Stimulated activated CD4-positive, alpha-beta T cell treated with anti-CD3 and anti-CD28 coated beads, Interleukin-12 subunit alpha, Interleukin-12 subunit beta, amount 100 ng/mL, for 48 hours (primary cell): ENCODE measurements around the gene CNTNAP2.

Experiments used
- DNase-seq, 3 donors: peaks; one replicate each; pipeline ENCODE4 v3.0.0-alpha.2; 2020; ENCODE audit warnings: low read depth in 2 of 3, low spot score in 1 of 3

Gene CNTNAP2

DNA sequence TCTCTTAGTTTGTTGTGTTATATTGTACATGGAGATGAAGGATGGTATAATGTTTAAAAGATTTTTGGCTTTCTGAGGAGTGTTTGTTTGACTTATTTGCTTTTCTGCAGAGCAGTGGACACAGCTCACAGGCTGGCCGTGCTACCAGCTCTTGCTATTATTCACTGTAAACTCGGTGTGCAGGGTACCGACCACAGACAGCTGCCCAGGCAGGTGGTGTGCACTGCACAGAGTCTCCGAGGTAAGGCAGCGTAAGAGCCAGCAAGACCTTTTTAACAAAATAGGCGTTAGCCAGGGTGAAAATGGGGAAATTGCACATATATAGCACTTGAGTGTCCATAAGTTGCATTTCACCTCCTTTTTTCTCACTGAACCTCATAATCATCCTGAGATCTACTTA is 438.0 kb downstream of the CNTNAP2 start:
- DNase-seq = no peak

DNA sequence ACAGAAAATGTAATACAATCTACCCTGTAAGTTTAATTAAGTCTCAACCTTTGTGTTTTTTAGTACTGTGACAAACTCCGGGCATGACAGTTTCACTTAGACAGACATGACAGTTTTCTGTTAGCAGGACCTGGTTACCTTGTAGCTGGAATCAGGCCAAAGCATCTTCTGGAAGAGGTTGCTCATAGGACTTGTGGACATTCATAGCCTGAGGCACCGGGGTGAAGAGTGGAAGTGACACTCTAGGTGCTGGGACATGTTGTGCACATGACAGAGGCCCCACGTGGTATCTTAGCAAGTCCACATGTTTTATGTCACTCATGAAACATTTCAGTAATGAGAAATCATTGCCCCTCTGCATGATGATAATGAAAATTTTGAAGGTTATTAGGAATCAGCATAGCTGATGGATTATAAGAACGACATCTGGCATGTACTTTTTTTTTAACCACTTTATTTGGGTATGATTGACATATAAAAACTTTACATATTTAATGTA is 441.4 kb downstream of the CNTNAP2 start:
- DNase-seq = no peak

DNA sequence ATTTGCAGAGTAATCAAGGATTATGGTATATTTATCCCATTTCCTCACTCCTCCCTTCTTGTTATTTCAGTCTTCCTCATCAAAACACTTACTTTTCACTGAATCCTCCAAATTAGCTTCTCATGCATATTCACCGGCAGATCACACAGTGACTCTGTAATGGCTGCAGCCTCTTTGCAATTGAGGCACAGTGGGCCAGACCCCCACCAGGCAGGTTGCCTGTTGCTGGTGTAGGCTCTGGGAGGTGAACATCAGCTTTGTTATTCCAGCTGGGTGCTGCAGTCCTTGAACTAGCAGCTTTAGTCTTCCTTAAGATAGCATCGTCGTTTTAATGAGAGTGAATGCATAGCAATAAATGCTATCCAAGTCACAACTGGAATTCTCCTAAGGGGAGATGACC is 449.3 kb downstream of the CNTNAP2 start:
- no peak for DNase-seq

DNA sequence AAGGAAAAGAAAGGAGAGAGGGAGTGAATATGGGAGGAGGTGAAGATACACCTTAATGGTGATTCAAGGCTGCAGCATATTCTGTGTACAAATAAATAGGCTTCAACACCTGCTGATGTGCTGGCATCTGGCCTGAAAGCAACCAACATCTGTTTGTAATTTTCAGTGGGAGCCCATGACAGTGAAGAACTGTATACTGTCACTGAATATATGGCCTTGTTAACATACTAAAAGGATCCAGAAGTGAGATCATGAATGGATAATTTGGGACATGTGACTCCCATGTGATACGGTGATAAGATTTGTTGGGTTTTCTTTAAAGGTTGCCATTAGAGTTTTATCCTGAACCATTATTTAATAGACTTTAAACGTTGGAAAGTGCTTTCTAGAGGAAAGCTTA is 459.3 kb downstream of the CNTNAP2 start:
- DNase-seq = no peak

DNA sequence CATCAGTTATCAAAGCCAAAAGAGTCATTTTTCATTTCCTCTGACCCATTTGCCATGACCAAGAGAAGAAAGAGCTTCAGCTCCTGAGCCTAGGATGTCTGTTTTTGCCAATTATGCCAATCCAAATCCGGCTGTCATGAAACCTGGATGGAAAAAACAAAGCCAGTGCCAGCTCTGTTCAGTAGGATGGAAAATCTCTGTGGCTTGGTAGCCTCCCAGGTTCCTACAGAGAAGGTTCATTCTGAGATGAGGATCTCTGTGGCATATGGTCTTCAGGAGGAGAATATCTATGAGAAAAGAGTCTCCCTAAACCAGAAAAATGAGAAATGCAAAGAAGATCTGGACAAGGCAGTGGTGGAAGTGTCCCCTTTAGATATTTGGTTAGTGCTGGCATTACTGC is 475.4 kb downstream of the CNTNAP2 start:
- no peak for DNase-seq

DNA sequence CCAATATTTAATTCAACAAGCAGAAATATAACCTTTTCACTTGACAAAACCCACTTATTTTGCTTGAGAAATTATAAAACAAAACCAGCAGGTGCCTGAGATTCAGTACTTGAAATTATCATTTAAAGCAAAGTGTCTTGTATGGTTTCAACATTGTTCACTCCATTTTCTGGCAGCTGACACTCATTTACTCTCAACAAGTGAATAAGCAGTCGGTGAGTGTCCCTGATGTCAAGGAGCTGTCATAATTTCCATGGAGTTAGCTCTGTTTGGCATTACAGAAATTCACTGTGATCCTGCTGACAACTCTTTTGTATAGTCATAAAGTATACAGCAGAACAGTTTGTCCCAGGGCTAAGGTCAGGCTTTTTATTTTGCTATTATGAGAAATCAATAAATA is 490.0 kb downstream of the CNTNAP2 start:
- DNase-seq = no peak

DNA sequence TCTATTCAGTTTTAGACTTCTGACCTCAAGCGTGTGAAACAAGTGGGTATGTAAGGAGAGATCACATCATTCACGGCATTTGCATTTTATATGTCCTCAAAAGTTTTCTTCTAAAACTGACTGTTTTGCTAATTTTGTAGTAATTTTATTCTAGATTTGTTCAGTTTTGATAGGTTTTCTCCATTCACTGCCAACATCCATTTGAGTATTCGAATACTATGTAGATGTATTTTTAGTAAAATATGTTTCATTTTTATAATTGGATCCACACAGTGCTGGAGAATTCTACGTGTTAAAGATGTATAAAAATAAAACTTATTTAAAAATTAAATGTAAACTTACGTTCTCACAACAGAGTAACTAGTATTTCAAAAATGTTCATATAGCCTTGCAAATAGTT is 503.0 kb downstream of the CNTNAP2 start:
- DNase-seq = no peak

DNA sequence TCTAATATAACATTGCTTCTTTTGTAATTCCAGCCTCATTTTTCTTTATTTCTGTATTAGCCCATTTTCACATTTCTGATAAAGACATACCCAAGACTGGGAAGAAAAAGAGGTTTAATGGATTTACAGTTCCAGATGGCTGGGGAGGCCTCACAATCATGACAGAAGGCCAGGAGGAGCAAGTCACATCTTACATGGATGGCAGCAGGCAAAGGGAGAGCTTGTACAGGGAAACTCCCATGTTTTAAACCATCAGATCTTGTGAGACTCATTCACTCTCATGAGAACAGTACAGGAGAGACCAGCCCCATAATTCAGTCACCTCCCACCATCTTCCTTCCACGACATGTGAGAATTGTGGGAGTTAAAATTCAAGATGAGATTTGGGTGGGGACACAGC is 510.3 kb downstream of the CNTNAP2 start:
- DNase-seq = no peak

DNA sequence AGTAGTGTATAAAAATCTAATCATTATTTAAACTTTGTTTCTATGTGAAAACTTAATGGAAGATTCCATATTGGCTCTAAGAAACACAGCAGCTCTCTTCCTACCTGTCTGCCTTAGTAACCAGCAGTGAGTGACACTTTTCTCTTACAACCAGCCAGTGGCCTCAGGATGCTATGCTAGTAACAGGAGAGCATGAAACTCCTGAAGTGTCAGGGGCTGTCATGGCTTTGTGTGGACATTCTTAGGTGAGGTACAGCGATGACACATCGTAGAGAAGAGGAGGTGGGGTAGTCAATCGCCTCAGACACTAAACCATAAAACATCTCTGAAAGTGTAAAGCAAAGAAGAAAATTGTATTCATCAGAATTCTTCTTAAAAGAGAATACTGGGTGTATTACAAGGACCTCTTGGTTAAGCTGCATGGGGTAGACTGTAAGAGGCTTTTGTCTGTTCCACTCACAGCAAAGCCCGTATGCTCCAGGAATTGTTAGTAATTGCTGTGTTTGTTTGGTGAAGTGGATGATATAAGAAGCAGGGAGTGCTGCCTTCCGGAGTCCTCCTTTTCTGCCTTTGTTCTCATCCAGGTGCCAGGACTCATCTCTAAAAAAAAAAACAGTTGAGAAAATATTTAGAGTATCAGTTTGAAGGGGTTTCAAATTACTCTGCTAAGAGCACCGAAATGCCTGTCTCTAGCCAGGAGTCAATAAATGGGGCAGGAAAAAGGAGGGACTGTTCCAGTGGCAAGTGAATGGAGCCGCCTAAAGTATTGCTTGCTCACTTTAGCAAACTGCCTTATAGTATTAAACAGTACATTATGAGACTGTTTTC is 518.8 kb downstream of the CNTNAP2 start:
- DNase-seq = no peak

DNA sequence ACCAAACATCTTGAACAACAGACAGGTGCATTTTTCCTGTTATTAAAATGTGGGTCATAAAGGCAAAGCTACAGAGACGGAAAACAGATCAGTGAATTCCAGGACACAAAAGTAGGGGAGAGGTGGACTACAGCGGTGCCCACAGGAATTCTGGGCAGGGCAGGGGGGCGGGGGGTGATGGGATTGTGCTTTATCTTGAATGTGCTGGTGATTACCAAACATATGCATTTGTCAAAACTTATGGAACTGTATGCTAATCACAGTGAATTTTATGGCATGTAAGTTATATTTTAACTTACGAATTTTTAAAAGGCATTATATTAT is 519.4 kb downstream of the CNTNAP2 start:
- no peak for DNase-seq

DNA sequence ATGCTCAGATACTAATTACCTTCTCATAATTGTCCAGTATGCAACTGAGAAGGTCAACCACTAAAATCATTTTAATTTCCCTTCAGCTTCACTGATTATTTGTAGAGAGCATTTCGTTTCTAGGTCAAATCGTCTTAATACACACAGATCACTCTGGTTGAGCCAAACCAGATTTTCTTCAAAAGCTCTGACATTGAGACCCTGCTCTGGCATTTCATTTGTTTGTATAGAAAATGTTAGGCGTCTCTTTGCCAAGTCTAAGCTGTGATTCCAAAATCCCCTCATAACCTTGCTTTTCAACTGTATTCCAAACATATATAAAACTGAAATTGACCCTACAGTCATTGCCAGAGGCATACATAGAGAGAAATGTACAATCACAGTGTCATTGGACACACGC is 520.0 kb downstream of the CNTNAP2 start:
- DNase-seq = no peak

DNA sequence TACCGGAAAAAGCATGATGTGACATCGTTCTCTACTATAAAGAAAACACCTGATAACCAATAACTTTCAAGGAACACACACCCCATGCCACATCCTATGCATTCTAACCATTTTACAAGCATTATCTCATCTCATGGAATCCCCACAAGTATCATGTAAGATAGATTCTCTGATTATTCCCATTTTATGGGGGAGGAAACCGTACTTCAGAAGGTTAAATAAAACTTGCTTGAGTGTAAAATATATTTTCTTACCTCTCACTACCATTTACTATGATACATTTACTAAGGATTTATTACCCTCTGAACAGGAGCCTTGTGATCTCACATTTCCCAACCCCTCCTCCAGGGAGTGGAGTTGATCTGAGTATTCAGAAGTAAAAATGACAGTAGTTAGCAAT is 522.7 kb downstream of the CNTNAP2 start:
- DNase-seq = no peak

DNA sequence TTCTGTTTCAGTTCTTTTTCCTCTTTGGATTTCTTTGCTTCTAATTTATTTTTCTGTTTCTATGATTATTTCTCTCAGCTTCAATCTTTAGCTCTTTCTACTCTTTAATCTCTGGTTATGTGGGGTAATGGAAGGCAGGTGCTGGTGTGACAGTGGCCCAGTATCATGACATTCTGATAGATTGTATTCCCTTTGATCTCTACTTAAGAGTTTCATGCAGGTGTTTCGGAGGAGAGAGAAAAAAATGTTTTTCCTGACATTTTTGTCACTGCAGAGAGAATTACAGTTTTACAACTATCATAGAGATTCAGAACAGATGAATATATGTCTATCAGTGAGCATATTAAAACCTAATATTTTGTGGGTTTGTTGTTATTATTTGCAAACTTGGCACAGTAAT is 524.9 kb downstream of the CNTNAP2 start:
- DNase-seq = no peak

DNA sequence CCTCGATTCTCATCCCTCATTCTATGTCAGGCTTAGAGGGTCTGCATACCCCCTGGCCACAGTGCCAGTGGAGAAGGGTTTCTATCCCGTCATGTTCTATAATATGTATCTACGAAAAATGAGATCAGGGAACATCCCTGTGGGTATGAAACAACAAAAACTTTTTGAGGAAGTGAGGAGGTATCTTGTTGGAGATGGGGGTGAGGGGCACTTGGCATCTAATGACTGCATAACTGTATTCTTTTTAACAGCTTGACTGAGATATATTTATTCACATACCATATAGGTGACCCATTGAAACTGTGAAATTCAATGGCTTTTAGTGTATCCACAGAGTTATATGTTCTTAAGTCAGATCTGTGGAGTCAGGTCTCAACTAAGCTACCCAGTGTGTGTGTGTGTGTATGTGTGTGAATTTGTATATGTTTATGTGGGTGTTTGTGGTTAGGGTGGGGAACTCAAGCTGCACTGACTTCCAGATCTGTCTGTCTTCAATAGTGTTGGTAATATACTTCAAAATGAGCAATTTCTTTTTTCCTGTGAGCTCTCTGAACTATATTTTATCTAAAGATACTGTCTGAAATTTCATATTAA is 528.9 kb downstream of the CNTNAP2 start:
- no peak for DNase-seq

DNA sequence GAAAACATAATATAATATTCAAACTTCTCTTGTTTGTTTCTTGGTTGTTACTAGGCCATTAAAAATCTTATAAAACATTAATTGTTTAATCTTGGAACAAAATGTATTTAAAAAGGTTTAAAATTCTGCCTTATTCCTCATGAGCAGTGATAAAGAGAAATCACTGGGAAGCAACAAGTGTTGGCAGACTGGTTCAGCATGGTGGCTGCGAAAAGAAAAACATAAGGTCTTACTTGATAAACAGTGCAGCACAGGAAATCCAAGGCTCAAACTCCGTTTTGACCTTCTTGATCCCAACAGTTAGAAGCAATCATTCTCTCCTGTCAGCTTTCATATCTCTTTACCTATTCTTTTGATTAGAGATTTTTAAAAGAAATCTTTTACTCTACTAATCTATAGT is 530.8 kb downstream of the CNTNAP2 start:
- no peak for DNase-seq

DNA sequence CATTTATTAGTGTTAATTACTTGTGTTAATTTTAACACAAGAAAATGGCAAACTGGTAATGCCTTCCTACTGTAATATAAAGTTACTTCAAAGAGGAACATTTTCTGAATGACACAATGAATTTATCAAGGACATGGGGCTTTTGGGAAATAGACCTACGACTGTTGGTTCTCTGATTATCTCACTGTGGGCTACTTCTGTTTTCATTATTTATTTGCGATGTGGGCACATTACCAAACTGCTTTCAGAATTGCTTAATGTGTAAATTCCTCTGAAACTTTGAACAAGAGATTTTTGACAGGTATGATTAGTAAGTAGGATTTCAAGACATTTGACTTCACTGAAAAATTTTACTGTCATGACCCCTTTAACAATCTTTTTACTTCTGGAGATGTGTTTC is 535.6 kb downstream of the CNTNAP2 start:
- DNase-seq = no peak

DNA sequence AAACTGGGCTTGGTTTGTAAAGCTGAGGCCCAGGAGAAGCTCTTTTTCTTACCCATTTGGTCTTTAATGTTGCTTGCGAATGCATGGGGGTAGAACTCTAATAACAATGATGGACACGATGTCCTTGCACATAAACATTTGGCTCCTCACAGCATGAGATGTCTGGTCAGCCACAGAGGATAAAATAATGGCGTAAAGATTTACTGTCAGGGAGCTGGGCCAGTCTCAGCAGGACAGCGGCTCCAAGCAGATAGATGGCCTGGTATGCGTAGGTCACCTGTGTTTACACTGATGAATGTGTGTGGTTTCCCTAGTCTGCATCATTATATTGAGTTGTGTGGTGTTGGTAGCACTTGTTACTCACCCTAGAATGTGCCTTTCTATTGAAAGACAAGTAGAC is 537.4 kb downstream of the CNTNAP2 start:
- no peak for DNase-seq

DNA sequence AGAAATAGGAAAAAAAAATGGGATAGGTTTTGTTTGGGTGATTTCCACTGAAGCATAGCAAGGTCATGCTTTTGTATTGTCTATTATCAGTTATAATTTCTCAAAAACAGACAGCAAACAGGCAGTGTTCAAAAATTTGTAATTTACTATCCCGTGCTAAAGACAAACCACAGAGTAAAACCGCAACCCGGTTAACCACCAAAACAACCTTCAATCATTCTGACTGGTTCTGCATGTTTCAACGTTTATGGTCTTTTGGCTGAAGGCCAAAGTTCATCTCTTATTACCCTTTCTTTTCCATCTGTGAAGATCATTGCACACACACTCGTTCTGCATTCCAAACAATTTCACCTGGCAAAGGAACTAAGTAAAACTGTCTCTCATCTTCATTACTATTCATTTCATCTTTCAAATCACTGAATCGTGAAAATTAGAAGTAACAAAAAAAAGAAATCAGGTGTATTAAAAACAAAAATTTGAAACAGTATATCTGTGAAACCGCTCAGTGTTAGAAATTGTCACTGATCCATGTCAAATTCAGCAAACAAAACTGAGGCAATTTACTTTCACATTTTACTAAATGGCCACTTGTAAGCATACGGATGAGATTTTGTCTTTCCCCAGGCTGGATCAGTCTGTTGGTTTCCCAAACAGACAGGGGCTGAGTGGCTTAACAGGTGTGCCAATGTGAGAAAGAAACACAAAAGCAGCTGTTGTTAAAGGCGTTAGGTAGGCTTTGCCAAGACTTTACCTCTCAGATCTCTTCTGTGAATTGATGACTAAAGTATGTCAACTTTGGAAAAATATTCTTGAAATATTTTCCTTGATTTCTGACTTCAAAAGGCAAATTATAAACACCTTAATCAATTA is 539.6 kb downstream of the CNTNAP2 start:
- DNase-seq = no peak

DNA sequence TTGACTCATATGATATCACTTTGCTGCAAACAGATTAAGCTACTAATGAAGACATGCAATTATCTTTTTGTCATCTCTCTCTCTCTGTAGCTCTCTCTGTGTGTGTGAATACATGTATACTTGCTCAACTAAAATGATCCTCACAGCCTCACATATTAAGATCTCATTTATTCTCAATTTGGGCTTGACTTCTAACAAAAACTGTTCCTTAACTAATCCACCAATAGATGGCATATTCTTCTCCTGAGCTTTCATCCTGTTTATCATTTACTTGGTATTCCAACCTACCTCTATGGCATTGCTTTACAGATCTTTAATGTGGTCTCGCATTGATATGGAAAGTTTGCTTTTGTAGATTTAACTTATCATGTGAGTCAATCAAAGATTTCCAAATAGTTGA is 540.4 kb downstream of the CNTNAP2 start:
- no peak for DNase-seq

DNA sequence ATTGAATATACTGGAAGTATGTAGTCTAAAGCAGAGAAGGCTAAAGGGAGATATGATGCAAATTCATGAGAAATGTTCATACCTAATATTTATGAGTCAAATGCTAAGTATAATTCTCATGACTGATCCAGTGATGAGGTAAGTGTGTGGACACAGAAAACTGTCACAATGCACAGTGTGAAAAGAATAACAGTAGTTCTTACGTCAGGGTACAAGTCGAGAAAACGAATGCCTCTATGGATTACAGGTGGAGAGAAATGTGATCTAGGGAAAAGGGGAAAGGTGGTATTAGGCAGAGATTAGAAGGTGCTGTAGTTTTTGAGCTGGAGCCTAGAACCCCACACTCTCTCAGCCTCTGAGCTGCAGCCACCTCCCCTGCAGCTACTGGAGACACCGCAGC is 542.0 kb downstream of the CNTNAP2 start:
- no peak for DNase-seq

DNA sequence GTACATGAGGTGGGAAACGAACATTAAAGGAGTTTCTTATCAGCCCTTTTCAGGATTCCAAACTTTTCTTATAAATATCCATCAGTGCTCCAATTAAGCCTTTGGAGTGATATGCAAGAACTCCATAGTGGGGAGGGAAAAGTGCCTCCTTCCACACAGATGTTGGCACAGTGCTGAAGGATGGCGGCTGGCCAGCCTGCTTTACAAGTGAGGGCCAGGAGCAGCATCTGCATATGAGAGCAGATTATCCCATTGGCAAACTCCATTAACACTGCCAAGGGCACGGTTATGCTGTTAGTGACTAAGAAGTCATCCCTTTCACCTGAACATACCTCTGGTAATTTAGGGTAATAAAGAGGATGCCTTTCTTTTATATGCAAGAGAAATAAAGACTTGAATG is 543.1 kb downstream of the CNTNAP2 start:
- no peak for DNase-seq

DNA sequence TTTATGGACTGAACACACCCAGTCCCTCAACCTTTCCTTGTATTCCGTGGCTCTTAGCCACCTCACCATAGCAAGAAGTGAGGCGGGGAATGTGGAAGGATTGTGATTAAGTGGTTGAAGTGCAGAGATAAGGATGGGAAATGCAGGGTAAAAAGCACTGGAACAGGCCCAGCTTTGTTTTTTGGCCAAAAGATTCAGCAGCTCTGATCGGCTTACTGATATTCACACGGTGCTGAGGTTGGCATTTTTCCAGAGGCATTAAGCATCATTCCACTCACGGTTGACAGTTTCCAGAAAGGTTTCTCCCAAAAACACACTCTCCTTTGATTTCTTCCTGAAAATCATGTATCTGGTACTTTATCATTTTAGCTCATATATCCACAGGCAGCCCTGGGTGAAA is 544.2 kb downstream of the CNTNAP2 start:
- DNase-seq = no peak
